HPDE6-E6E7 (cell line): Measurements from ENCODE around the gene GABBR1.
A peak's percentile ranks its signal among the peaks of the same experiment; 100 is the strongest.

Experiments
- DNase-seq: peaks from one replicate; pipeline ENCODE4 v3.0.0; 2011; ENCODE audit warnings: missing footprints; ENCODE audit errors: extremely low spot score

The GABBR1 gene

GRCh38 chr6:29566856-29567255, 66.1 kb downstream of the GABBR1 start:
- DNase-seq, result no peak

GRCh38 chr6:29564875-29565274, 68.1 kb downstream of the GABBR1 start:
- no peak for DNase-seq

- no peak for DNase-seq
These were observed 69.5 kb downstream of the GABBR1 start for GRCh38 chr6:29563435-29563965.

- DNase-seq, result no peak
These were observed 71.3 kb downstream of the GABBR1 start for GRCh38 chr6:29561606-29562181.

- DNase-seq, result no peak
These were observed 71.9 kb downstream of the GABBR1 start for GRCh38 chr6:29561091-29561490.

- no peak for DNase-seq
These were observed 73.3 kb downstream of the GABBR1 start, which contains the start of gene UBD for GRCh38 chr6:29559524-29560287. UBD (minus strand) TSS chr6:29559732; CDS start chr6:29559701, 31 bp downstream.

- DNase-seq, result no peak
These were observed 74.4 kb downstream of the GABBR1 start for GRCh38 chr6:29558439-29559079.

- DNase-seq, result no peak
These were observed 75.7 kb downstream of the GABBR1 start for GRCh38 chr6:29557320-29557719.

- DNase-seq, result no peak
These were observed 78.2 kb downstream of the GABBR1 start for GRCh38 chr6:29554764-29555163.

- DNase-seq, result no peak
These were observed 79.5 kb downstream of the GABBR1 start for GRCh38 chr6:29553268-29554057.

GRCh38 chr6:29552512-29553051, 80.4 kb downstream of the GABBR1 start:
- DNase-seq, result peak; percentile 17

GRCh38 chr6:29547573-29547972, 85.4 kb downstream of the GABBR1 start:
- DNase-seq, result no peak

GRCh38 chr6:29537714-29538403, 95.1 kb downstream of the GABBR1 start:
- DNase-seq, result no peak

- DNase-seq, result no peak
These were observed 100.5 kb downstream of the GABBR1 start for GRCh38 chr6:29532320-29532951.

- no peak for DNase-seq
These were observed 101.3 kb downstream of the GABBR1 start for GRCh38 chr6:29531668-29532067.

- DNase-seq, result no peak
These were observed 102.2 kb downstream of the GABBR1 start for GRCh38 chr6:29530671-29531310.

GRCh38 chr6:29529956-29530355, 103.0 kb downstream of the GABBR1 start:
- no peak for DNase-seq

- no peak for DNase-seq
These were observed 103.9 kb downstream of the GABBR1 start for GRCh38 chr6:29528988-29529560.

- no peak for DNase-seq
These were observed 104.6 kb downstream of the GABBR1 start for GRCh38 chr6:29528300-29528931.
